ENCODE measurements around the gene HSD17B14.
"Not testable (repeated sequence)": the region's sequence is repeated elsewhere in the genome, so short reads cannot be mapped to it uniquely, and the experiment has no call there.

Gene HSD17B14

GRCh38 chr19:48836089-48837017 is at the start of gene HSD17B14:
TSS of gene HSD17B14 (minus strand) at chr19:48836491. CDS start at chr19:48836411, 80 bp downstream.
- no peak for DNase-seq

- no peak for DNase-seq
Measured at GRCh38 chr19:48883726-48884125, 47.4 kb upstream of the HSD17B14 start.

- DNase-seq, result no peak
Measured at GRCh38 chr19:48881741-48882657, 45.7 kb upstream of the HSD17B14 start.

GRCh38 chr19:48879696-48880095 is 43.4 kb upstream of the HSD17B14 start:
- not testable (repeated sequence) for DNase-seq

- DNase-seq, result no peak
Measured at GRCh38 chr19:48879025-48879637, 42.8 kb upstream of the HSD17B14 start.

- DNase-seq, result no peak
Measured at GRCh38 chr19:48878196-48879024, 42.1 kb upstream of the HSD17B14 start.

- no peak for DNase-seq
Measured at GRCh38 chr19:48877855-48878195, 41.5 kb upstream of the HSD17B14 start.

- DNase-seq, result not testable (repeated sequence)
Measured at GRCh38 chr19:48876043-48876981, 40.0 kb upstream of the HSD17B14 start.

- no peak for DNase-seq
Measured at GRCh38 chr19:48874303-48875135, 38.2 kb upstream of the HSD17B14 start.

- no peak for DNase-seq
Measured at GRCh38 chr19:48873476-48874302, 37.4 kb upstream of the HSD17B14 start.

GRCh38 chr19:48872884-48873475 is 36.7 kb upstream of the HSD17B14 start:
- peak; percentile 0 for DNase-seq

GRCh38 chr19:48872182-48872883 is 36.0 kb upstream of the HSD17B14 start, which contains the start of gene PPP1R15A:
TSS of gene PPP1R15A (plus strand) at chr19:48872421. CDS start at chr19:48873234, 813 bp downstream.
- DNase-seq, result peak; percentile 96

- DNase-seq, result not testable (repeated sequence)
Measured at GRCh38 chr19:48871471-48872181, 35.3 kb upstream of the HSD17B14 start.

GRCh38 chr19:48870048-48870447 is 33.8 kb upstream of the HSD17B14 start:
- DNase-seq, result no peak

GRCh38 chr19:48868114-48868886 is 32.0 kb upstream of the HSD17B14 start, which contains the start of gene PLEKHA4:
TSS of gene PLEKHA4 (minus strand) at chr19:48868617. CDS start at chr19:48867620, 997 bp downstream.
- DNase-seq, result no peak

- no peak for DNase-seq
Measured at GRCh38 chr19:48867746-48868113, 31.4 kb upstream of the HSD17B14 start.

Measured in NCI-H2081 treated with DMSO at 0.1 percent for 48 hours (cell line).